GM21576 (cell line): Measurements from ENCODE around the gene SERPINA12.

ENCODE experiments used
- ATAC-seq: cut with Tn5 transposase; IDR thresholded peaks from one replicate; pipeline ENCODE4 v1.9.1; 2021; ENCODE audit warnings: mild to moderate bottlenecking, moderate library complexity; ENCODE audit not compliant: unreplicated experiment

The SERPINA12 gene

GRCh38 chr14:94467728-94468520 lies 41.3 kb downstream of the SERPINA12 start:
- no peak for ATAC-seq

- ATAC-seq = no peak
Measured at GRCh38 chr14:94466706-94467370, 42.4 kb downstream of the SERPINA12 start.

- ATAC-seq = no peak
Measured at GRCh38 chr14:94465042-94465441, 44.2 kb downstream of the SERPINA12 start.

- ATAC-seq = no peak
Measured at GRCh38 chr14:94464290-94464689, 45.0 kb downstream of the SERPINA12 start.

- no peak for ATAC-seq
Measured at GRCh38 chr14:94462763-94463572, 46.3 kb downstream of the SERPINA12 start.

GRCh38 chr14:94462219-94462551 lies 47.1 kb downstream of the SERPINA12 start:
- ATAC-seq = no peak

- ATAC-seq = no peak
Measured at GRCh38 chr14:94461526-94462218, 47.6 kb downstream of the SERPINA12 start.

- ATAC-seq = no peak
Measured at GRCh38 chr14:94460631-94461416, 48.4 kb downstream of the SERPINA12 start.

GRCh38 chr14:94458558-94459205 lies 50.6 kb downstream of the SERPINA12 start:
- ATAC-seq = no peak

- no peak for ATAC-seq
Measured at GRCh38 chr14:94458096-94458495, 51.2 kb downstream of the SERPINA12 start.

GRCh38 chr14:94455928-94456327 lies 53.3 kb downstream of the SERPINA12 start:
- ATAC-seq = no peak

- no peak for ATAC-seq
Measured at GRCh38 chr14:94451826-94452225, 57.4 kb downstream of the SERPINA12 start.

GRCh38 chr14:94451091-94451771 lies 58.0 kb downstream of the SERPINA12 start:
- no peak for ATAC-seq

- no peak for ATAC-seq
Measured at GRCh38 chr14:94450722-94451090, 58.6 kb downstream of the SERPINA12 start.

- ATAC-seq = no peak
Measured at GRCh38 chr14:94449930-94450329, 59.3 kb downstream of the SERPINA12 start.

- ATAC-seq = no peak
Measured at GRCh38 chr14:94448071-94448808, 61.0 kb downstream of the SERPINA12 start.

- ATAC-seq = no peak
Measured at GRCh38 chr14:94447206-94447605, 62.1 kb downstream of the SERPINA12 start.

GRCh38 chr14:94446126-94446525 lies 63.1 kb downstream of the SERPINA12 start:
- no peak for ATAC-seq

GRCh38 chr14:94445003-94445402 lies 64.3 kb downstream of the SERPINA12 start:
- ATAC-seq = no peak
